Loucy (cell line): ENCODE data around the gene WARS2.

Experiments
- CTCF ChIP-seq: fragments of 200-600 bp; sonication (generic); conservative IDR thresholded peaks from 2 replicates; pipeline ENCODE4 v1.5.1; 2014; ENCODE audit warnings: mild to moderate bottlenecking, antibody characterized with exemption, low read length
- EZH2phosphoT487 ChIP-seq: fragments of 200-600 bp; IDR thresholded peaks from 2 replicates; pipeline ENCODE4 v1.6.1; 2018; ENCODE audit warnings: antibody characterized with exemption, mild to moderate bottlenecking, moderate library complexity, borderline replicate concordance

GRCh38 chr1:119115736-119116135, 24.7 kb downstream of the WARS2 start:
- TF ChIP-seq CTCF (no peak), EZH2phosphoT487 (no peak)
